ENCODE measurements around the gene CEP112.

Gene CEP112

DNA sequence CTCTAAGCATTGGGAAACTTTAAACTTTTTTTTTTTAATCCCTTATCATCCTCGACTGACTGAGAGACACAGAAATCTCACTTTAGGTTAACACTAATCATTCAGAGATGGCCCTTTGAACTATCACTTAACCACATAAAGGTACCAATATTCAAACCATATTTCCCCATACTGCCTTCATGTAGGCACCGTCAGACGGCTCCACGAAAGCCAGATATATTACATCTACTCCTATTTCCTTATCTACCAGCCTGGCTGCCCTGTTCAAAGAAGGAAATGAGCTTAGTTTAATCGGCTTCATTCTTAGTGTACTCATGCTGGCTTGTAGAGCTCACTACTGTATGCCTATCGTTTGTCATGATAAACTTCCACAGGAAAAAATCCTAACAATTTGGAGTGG, 270.9 kb downstream of the CEP112 start:
- DNase-seq, result no peak

DNA sequence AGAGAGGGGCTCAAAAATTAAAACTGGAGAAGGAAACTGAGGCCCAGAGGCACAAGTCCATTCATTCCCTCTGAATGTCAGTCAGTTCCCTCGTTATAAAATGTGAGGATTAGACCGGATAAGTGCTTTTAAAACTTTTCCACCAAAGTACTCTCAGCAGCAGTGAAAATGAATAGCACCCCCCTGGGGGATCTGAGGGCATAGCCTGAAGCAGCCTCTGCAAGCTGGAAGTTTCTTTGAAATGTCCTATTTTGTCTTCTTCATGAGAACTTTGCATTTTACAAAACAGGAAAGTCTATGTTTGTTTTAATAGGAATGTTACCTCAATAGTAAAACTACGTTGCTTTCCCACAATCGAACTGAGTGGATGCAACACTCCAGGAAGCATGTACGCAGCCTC, 273.0 kb downstream of the CEP112 start:
- DNase-seq, result no peak

DNA sequence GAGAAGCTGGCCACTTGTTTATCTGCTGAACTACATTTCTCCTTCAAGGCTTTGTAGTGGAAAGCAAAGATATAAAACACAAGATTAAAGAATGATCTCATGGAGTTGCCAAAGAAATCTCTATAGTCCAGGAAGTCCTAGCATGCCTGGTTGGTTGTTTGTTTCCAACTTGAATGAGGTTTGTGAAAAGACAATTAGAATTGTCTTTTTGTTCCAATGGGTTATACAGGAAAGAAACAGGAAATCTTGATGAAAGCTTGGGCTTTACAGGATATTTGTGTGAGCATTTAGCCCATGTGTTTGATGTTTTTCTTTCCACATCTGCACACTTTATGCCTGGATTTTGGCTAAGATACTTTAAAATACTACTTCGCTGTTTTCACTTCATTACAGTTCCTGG, 273.4 kb downstream of the CEP112 start:
- DNase-seq, result no peak

DNA sequence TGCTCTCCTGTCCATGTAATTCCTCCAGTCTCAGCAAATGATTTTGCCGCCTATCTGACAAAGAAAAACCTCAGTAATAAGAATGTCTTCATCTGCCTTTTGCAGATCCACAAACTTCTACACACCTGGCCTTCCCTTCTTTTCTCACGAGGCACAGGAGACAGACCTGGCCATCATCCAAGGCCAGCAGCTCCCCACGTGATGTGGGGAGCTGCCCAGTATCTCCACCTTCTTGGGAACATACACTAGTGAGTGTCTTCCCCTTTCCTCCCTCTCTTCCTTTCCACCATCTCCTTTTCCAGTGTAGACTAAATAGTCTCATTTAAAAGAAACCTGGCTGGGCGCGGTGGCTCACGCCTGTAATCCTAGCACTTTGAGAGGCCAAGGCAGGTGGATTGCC, 274.4 kb downstream of the CEP112 start:
- DNase-seq, result no peak

DNA sequence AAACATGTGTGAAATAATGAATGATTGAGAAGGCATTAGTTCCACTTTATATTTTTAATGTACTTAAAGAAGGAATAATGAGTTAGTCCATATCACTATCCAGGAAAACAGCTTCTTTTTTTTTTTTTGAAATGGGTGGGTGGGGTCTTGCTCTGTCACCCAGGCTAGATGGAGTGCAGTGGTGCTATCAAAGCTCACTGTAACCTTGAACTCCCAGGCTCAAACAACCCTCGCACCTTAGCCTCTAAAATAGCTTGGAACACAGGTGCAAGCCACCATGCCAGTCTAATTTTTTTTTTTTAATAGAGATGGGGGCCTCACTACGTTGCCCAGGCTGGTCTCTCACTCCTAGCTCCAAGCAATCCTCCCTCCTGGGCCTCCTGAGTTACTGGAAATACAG, 275.5 kb downstream of the CEP112 start:
- DNase-seq, result no peak

DNA sequence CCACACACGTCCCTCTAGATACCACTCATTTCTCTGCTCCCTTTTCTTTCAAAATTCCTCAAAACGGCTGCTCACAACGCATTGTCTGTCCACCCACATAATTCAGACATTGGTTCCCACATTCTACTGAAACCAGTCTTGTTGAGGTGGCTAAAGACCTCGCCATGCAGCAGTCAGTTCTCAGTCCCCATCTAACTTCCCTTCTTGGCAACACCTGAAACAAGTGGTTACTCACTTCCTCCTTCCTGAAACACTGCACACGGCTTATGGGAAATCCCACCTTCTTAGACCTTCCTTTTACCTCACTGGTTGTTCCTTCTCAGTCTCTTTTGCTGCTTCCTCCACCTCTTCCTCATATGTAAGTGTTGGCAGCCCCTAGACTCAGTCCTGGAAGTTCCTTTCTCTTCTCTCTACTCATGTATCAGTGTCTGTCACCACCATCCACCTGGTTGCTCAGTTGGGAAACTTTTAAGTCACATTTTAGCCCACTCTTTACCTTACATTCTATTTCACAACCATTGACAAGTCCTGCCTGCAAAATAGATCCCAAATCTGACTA, 277.1 kb downstream of the CEP112 start:
- DNase-seq, result no peak

DNA sequence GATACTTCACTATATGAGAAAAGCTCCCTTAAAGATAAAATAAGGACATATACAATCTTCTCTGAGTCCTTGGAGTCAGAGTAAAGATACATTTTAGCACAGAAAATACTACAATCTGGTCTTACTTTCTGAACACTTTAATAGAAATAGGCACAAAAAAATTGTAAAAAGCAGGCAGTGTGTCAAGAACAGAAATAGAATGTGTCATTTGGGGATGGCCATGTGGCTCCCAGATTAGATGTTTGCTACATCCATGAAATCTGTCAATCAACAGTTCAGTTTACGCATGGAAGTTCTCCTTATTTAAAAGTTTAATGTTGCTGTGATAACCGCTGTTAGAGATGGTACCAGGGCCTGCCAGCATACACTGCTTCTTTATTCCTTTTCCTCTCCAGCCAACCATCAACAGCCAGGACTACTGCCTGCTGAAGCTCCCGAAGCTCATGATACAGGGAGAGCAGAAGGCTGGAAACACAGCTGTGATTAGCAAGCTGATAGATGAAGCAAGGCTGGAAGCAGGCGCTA, 278.5 kb downstream of the CEP112 start:
- no peak for DNase-seq

DNA sequence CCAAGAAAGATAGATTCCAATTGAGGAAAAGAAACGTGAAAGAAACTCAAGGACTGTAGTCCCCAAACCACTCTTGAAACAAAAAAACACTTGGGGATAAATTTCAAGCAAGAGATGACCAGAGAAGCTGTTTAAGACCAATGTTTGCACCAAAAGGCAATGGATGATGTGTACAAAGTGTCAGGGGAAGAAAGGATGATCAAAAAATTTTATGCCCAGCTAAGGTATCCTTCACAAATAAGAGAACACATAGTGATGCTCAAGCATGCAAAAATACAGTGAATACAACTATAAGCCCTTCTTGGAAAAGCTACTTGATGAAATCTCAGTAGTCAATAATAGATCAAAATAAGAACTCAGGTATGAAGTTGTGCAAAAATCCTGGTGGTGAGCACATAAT, 281.1 kb downstream of the CEP112 start:
- no peak for DNase-seq

DNA sequence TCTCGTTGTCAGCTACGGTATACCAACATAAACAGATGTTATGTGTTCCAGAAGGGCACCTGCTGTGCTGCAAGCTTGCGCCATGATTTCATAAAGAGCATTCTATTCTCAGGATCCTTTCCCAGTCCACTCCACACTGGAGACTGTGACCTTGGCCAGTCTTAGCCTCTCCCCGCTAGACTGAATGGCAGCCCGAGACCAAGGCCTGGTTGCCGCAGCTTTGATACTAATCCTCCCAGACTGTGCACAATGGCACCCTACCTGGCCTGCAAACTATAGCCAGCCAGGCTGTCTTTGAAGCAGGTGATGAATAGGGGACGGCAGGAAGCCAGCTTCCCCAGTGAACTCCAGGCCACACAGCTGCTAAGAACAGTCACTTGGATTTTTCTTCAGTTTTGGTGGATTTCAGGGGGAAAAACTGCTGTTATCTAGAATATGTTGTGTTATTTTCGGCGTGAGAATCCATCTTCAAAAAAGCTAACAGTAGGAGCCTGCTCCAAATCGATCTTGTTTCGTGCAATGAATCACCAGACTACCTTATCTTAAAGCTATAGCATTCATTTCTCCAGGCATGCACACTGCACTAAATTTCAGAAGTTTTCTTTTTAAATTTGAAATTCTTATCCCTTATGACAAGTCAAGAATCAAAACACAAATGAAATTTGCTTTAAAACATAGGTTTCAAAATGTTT, 289.0 kb downstream of the CEP112 start:
- no peak for DNase-seq

DNA sequence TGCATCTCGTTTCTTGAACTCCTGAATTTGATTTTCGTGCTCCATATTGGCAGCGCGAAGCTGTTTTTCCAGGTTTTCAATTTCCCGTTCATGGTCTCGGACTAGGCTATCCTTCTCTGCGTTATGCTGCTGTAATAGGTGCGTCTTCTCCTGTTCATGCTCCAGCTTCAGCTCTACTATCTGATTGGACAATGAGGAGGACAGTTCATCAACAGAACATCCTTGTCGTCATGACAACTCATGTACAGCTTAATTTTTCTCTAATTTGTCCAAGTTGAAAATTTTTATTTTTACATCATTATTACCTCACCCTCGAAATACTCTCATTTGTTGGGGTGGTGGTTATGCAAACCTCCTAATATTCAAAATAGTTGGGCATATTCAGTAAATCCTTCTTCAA, 289.8 kb downstream of the CEP112 start:
- DNase-seq, result no peak

DNA sequence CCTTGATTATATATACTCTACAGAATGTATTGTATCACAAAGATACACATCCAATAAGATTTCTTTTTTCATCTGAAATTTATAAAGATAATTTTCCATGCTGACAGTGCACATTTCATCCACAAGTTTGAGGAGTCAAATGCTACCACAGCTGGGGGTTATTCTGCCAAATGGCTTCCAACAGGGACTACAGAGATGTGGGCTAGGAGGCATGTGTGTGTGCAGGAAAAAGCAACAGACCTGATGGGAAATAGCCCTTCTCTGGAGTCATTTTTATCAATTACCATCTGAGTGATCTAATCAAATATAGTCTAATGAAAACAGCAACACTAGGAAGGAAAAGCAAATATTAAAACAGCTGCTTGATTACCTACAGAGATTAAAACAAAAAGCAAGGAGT, 290.5 kb downstream of the CEP112 start:
- no peak for DNase-seq

DNA sequence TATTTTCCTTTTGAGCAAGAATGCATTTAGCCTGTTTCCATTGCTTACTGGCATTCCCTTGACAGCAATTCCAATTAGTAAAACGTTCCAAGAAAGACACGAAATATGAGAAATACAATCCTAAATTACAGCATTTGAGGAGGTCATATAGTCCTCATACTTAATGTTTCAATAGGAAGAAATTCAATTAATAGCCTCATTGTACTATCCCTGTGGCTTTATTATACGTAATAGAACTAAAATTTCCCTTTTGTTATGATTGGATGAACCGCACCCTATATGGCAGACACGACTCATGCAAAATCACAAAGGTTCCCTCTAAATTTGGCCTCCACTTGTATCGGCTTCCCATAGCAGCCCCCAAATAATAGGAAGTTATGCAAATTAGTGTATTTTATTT, 291.7 kb downstream of the CEP112 start:
- DNase-seq, result no peak

DNA sequence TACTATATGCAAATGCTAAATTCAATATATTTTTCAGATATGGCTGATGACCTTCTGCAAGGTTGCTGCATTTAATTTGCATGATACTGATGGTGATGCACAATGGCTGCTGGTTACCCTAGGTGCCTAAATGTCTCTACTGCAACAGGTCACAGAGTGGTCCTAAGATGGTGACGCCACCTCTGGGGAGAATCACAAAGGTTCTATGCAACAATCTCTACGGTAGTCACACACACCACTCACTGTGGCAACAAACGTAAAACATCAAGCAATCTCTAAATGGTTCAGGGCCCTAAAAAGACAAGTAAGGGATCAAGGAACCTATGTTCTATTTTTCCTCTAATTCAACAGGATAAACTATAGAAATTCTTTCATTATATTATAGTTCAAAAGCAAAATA, 293.3 kb downstream of the CEP112 start:
- no peak for DNase-seq

DNA sequence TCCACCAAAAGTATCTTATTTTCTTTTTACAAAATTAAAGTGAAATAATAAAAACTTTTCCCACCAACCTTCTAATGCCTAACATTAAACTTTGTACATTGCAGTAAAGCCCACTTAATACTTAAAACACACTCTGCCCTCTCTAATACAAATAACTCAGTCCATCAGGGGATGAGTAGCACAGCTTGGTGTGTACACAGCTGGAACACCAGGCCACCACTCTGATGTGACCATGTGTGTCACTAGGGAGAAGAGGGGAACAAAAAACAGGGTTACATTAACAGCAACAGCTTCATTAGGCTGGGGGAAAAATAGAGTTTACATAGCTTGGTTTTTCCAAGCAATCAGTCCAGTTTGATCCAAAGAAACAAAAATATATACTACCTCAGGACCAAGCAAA, 295.0 kb downstream of the CEP112 start:
- no peak for DNase-seq

DNA sequence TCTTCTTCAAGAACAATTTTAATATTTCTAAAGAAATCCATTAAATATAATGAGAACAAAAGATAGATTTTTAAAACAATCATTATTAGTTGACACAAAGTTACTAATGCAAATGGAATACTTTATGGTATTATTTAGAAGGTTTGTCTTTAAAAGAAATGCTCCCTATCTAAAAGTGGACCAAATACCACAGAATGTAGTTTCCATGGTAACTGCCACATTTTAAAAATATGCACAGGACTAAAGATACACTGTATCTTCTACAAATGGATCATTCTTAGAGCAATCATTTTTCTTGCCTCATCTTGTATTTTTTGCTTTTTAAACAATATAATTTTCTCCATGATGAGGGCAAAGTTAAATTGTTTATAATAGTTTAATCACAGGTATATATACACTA, 296.0 kb downstream of the CEP112 start:
- no peak for DNase-seq

DNA sequence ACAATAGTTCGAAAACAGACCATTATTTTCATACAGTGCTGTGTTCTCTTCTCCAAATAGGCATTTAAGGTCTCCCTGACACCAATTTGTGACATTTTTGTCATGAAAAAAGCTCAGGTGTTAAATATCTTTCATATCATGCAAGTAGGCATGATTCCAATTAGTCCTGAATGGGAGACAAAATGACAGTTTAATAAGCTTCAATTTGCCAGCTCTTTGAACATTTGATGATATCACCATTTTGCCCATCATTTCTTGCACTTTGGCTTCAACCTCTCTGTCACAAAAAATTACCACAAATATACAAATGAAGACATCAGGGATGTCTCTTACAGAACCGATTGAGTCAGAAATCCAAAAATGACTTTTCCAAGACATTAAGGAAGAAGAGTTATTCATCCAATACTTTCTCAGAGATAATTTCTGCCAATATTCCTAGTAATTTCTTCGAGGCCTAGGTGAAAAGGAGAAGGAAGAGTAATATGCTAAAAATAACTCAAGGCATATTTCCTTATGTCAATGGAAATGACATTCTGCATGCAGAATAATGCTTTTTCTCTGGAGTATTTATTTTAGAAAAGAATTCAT, 298.1 kb downstream of the CEP112 start:
- DNase-seq, result no peak

DNA sequence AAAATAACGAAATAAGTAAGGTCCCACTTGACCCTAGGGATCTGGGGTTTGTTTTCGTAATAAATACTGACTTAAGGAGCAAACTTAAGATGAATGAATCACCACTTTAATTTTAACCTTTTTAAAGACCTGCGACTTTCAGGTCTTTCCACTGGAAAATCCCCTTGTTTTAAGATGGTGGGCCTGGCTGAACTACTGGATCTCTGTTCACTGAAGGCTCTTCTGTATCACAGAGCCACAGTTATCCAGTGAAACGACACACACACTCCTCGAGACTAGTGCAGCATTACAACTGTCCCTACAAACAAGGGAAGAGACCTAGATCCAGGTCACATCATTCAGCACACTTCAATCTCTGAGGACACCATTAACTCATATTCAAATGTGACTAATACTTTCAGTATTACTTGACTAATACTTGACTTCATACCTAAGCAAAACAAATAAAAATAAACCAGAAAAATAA, 299.0 kb downstream of the CEP112 start:
- no peak for DNase-seq

DNA sequence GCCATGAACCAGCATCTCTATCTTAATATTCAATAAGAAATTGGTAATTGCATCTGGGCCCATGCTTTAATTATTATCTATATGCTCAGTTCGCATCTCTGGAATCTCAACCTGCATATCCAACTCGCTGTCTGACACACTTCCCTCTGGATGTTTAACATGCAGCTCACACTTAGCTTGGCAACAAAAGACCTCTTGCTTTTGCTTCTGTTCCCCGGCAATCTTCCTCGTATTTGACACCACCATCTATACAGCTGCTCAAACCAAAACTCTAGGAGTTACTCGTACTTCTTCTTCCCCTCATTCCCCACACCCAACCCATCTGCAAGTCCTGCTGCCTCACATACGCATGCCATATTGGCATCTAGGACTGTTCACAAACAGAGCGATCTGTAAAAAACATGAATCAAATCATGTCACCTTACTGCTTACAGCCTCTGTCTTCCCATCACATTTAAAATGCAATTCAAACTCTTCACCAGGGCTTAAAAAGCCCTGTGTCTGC, 300.6 kb downstream of the CEP112 start:
- no peak for DNase-seq

DNA sequence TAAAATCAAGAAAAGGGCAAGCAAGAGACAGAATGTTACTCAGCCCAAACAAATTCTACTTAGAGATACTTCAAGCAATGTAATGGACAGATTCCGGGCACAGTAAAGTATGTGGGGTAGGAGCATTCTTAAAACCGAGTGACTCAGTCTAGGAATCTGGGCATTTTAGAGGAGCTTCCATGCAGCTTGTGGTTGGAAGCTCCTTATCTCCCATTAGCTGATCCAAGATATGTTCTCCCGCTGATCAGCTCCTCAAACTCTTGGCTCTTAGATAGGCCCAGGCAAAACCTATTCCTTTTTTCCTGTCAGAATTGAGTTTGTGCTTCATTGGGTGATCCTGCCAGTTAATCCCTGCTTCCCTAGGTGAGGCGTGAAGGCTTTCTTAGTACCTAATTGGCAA, 303.3 kb downstream of the CEP112 start:
- no peak for DNase-seq

DNA sequence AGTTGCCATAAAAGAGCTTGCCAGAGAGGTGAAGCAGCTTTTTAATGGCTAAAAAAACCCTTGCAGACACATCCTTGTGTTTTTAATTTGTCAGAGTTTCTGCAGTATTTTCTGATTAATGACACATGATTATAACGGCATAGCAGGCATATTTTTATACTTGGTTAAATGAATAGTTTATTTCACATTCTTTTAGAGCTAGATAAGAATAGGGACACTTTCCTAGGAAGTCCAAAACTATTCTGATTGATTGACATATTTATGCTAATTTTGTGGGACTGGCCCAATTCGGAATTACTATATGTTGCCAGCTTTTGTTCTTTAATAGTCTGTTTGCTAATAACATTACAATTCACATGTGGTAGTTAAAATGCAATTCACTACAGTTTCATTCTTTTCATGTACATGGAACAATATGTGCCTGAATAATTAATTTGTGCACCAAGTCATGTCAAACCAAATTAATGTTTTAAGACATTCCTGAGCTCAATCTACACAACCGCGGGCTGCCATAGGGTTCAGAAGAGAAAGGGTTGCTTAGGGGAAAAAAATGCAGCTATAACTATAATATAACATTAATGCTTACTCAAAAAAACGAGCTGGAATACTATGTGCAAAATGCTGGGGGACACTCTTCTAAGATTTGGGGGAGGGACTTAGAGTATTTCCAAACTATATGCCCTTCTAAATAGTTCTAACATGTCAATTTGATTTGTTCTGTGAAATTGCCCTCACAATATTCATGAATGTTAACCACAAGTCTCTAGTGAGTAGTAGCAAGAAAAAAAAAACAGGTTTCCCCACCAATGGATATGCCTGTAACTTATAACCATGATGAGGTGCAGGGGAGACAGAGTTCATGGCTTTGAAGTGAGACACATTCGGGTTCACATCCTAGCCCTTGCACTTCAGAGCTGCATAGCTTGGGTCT, 305.4 kb downstream of the CEP112 start:
- DNase-seq, result no peak

DNA sequence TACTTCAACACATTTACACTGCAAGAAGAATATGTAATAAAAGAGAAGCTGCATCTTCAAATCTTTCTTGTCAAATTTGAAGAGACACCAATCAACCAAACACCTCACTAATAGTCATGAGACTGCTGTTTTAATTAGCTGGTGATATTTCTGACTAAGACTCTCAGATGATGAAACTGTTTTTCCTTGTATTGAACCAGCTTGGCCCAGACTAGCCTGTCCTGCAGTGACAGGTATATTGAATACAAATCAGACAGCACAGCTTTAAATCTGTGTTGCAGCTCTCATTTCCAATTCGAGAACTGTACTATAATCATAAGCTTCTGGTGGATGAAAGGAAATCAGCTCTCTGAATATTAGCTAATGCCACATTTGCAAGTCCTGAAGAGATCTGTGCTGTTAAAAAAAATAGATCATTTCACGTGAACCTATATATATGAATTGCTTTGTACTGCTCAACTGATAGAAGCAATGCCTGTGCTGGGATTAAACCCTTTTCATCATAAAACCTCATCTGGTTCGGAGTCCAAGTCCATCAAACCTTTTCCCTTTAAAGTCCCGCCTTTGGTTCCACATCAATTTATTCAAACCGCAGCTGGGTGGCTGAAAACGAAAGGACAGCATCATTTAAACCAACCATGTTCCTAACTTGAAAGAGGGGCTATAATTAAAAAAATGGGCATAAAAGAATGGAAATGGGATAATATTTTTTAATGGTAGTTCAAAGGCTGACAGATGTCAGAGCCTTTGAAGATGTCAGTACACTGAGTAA, 306.2 kb downstream of the CEP112 start:
- DNase-seq, result no peak

DNA sequence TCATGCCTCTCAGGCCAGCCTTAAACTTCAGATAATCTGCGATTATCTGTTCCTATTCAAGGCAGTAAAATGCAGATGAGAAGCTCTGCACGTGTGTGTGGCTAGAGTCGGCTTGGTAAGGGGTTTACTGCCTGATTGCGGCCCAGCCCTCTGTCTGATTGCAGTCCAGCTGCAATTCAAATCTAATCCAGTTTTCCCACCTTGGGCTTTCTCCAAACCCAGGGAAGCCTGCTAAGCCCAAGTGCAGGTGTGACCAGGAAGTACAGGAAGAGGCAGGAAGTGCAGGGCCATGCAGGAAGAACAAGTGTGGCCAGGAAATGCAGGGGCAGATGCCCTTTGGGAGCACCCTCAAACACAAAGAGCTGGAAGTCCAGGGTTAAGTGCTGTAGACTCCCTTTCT, 314.9 kb downstream of the CEP112 start:
- no peak for DNase-seq

Measured in inflammatory macrophage (primary cell).